Upper lobe of left lung (tissue), 6 donors: ENCODE measurements around the gene LRP1-AS. TPM values are rescaled to one million over a fixed set of nuclear protein-coding genes. Genes with fewer than 3 reads are reported as not detected.
A peak's percentile ranks its signal among the peaks of the same experiment; 100 is the strongest.

ENCODE experiments used
- ATAC-seq, 2 donors: fragments of 200-7000 bp; cut with Tn5 transposase; one replicate each; pipeline ENCODE4 v1.9.1; 2022; ENCODE audit warnings: mild to moderate bottlenecking in 2 of 2, moderate library complexity in 2 of 2; ENCODE audit not compliant: low FRiP score in 2 of 2
- DNase-seq, 2 donors: peaks; one replicate each; pipeline ENCODE4 v3.0.0-alpha.2; 2019 to 2020
- H3K27ac ChIP-seq, 4 donors: fragments of 200-600 bp; sonication (generic); one replicate each; pipeline ENCODE4 v1.5.1; 2016 to 2019
- H3K27me3 ChIP-seq, 4 donors: fragments of 200-600 bp; sonication (generic); one replicate each; pipeline ENCODE4 v1.5.1; 2017 to 2019
- H3K36me3 ChIP-seq, 4 donors: fragments of 200-600 bp; sonication (generic); one replicate each; pipeline ENCODE4 v1.5.1; 2016 to 2019
- H3K4me1 ChIP-seq, 4 donors: fragments of 200-600 bp; sonication (generic); one replicate each; pipeline ENCODE4 v1.5.1; 2018 to 2019
- H3K4me3 ChIP-seq, 4 donors: fragments of 200-600 bp; sonication (generic); one replicate each; pipeline ENCODE4 v1.5.1; 2017 to 2019; ENCODE audit warnings: mild to moderate bottlenecking in 2 of 4, moderate library complexity in 1 of 4
- H3K9me3 ChIP-seq, 4 donors: fragments of 200-600 bp; sonication (generic); one replicate each; pipeline ENCODE4 v1.5.1; 2018 to 2019
- EP300 ChIP-seq, 4 donors: sonication (generic); formaldehyde crosslinking; IDR thresholded peaks; one replicate each; pipeline ENCODE4 v1.5.1; 2017; ENCODE audit warnings: antibody characterized with exemption in 4 of 4, control low read depth in 2 of 4
- POLR2A ChIP-seq, 4 donors: fragments of 450-650 bp; IDR thresholded peaks; one replicate each; pipeline ENCODE4 v1.5.1; 2016 to 2017; ENCODE audit warnings: antibody characterized with exemption in 4 of 4, mild to moderate bottlenecking in 2 of 4
- POLR2AphosphoS5 ChIP-seq, 2 donors: sonication (generic); formaldehyde crosslinking; IDR thresholded peaks; one replicate each; pipeline ENCODE4 v1.5.1; 2017; ENCODE audit warnings: antibody characterized with exemption in 2 of 2
- WGBS, 2 donors: methylation state at CpG; one replicate each; pipeline ENCODE4 v1.1.5; 2017 to 2018; 5-methylcytosine and 5-hydroxymethylcytosine counted together
- total RNA-seq, 6 donors: library from RNA; depleted of rRNA in 4 of 6; stranded (reverse); fragments of >200 nt in 4 of 6; gene quantifications; one replicate each; pipeline versions ENCODE4 v1.1.0 to v1.2.1, GENCODE V29; 2016 to 2021
- TF ChIP-seq, protein P1 (sequence below), 6 experiments: fragments of 450-650 bp in 4 of 6; fragments of 200-600 bp in 2 of 6; sonication (generic) in 2 of 6; IDR thresholded peaks; one replicate each; pipeline ENCODE4 v1.5.1; 2016 to 2019; ENCODE audit warnings: antibody characterized with exemption in 6 of 6
- donor health status: DM: no; HTN: no; CAD: no; lungs with moderate emphysema.
- donor health status: DM: no; HTN: yes; CAD: no; lungs with severe emphysema.

Gene LRP1-AS
- total RNA-seq: not detected

DNA sequence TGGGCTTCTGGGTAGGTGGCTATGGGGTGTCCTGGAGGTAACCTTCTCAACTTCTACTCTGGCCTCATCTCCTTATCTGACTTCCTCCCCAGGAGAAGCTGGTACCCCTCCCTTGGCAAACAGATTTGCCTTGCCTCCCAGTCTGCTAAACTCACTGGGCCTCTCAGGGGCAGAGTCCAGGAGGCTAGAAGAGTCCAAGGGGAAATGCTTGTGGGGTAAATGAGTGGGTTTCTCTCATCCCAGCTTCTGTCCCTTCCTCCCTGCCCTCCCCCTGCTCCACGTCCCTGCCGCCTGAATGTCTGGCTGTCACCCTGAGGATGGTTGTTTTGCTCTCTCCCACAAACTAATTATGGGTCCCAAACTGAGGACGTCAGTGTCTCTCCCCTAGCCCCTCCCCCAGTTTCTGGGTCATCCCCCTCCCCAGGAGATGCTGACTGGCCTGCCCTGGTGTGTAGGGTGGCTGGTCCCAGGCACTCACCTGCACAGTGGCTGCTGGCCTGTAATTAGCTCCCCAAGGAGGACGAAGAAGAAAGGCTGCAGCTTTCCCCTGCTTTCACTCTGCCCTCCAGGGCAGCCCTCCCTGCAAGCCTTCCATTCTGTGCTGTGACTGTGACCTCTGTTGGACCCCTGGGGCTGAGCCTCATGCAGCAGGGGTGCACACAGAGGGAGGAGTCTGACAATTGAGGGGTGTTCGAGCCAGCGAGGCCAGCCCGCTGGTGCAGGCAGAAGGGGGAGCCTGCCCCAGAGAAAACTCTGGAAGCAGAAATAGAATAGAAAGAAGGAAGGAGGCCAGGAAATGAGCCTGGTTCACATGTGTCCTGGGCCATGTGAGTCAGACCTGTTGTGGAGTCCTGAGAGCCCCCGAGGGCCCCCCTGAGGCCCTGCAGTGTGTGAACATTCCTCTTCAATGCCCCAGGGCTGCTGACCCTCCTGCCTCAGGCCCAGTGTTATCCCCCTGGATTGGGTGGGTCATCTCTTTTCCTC, at the start of gene LRP1-AS:
LRP1-AS (minus strand) TSS at position 659 of the 984 bp plus-strand sequence.
- no peaks in the 10 kb centered on the region for H3K9me3 ChIP-seq
- H3K36me3 ChIP-seq: peaks cover 4 to 43% (median 21%) of the 10 kb centered on the region in 4 donors
- no peak for TF ChIP-seq EP300 (IDR thresholded peaks at IDR 0.05)
- TF ChIP-seq, protein P1, sequence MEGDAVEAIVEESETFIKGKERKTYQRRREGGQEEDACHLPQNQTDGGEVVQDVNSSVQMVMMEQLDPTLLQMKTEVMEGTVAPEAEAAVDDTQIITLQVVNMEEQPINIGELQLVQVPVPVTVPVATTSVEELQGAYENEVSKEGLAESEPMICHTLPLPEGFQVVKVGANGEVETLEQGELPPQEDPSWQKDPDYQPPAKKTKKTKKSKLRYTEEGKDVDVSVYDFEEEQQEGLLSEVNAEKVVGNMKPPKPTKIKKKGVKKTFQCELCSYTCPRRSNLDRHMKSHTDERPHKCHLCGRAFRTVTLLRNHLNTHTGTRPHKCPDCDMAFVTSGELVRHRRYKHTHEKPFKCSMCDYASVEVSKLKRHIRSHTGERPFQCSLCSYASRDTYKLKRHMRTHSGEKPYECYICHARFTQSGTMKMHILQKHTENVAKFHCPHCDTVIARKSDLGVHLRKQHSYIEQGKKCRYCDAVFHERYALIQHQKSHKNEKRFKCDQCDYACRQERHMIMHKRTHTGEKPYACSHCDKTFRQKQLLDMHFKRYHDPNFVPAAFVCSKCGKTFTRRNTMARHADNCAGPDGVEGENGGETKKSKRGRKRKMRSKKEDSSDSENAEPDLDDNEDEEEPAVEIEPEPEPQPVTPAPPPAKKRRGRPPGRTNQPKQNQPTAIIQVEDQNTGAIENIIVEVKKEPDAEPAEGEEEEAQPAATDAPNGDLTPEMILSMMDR (IDR thresholded peaks at IDR 0.05): no peak
- no peak for TF ChIP-seq POLR2AphosphoS5 (IDR thresholded peaks at IDR 0.05)
- no peak for TF ChIP-seq POLR2A (IDR thresholded peaks at IDR 0.05)
- H3K4me1 ChIP-seq: peaks cover 54 to 70% (median 65%) of the 10 kb centered on the region in 4 donors
- no peak within 1 kb of the TSS for H3K4me3 ChIP-seq
- peak within 1 kb of the TSS; percentile 40 to 83 (median 78) for H3K27ac ChIP-seq
- WGBS, 2 donors: 58 to 60% methylated on average over 8 of the region's 8 CpGs
- DNase-seq (no peak), ATAC-seq (peak in 1 of 2 donors; percentile 7)
- H3K27me3 ChIP-seq: no peaks in the 10 kb centered on the region

- DNase-seq: peak in 1 of 2 donors; percentile 81
- TF ChIP-seq POLR2AphosphoS5 (IDR thresholded peaks at IDR 0.05): no peak
- no peak for TF ChIP-seq POLR2A (IDR thresholded peaks at IDR 0.05)
- TF ChIP-seq EP300 (IDR thresholded peaks at IDR 0.05): no peak
- TF ChIP-seq, protein P1 (IDR thresholded peaks at IDR 0.05): no peak
- H3K4me3 ChIP-seq: no peak overlapping the region
- no peaks in the 10 kb centered on the region for H3K9me3 ChIP-seq
- WGBS, 2 donors: 80 to 91% methylated on average over 4 to 22 of the region's 22 CpGs
- no peak for ATAC-seq
- no peak overlapping the region for H3K27ac ChIP-seq
- peaks cover 8 to 100% (median 89%) of the 10 kb centered on the region in 4 donors for H3K36me3 ChIP-seq
- H3K27me3 ChIP-seq: no peaks in the 10 kb centered on the region
- H3K4me1 ChIP-seq: no peaks in the 10 kb centered on the region
Observed at GRCh38 chr12:57196956-57197355, 49.5 kb upstream of the LRP1-AS start.

DNA sequence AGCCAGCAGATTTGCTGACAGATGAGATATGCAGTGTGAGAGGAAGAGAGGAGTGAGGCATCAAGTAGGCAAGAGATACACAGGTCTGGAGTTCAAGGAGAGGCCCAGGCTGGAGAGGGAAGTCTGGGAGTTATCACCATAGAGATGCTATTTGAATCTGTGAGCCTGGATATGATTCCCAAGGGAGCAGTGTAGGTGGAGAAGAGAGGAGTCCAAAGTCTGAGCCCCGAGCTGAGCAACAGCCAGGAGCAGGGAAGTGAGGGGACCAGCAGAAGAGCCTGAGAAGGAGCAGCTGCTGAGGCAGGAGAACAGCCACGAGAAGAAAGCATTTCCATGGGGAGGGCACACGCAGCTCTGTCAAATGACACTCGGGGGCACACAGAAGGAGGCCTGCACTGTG, 49.0 kb upstream of the LRP1-AS start:
- Histone ChIP-seq H3K4me3 (no peak overlapping the region), H3K27me3 (no peaks in the 10 kb centered on the region), H3K36me3 (peaks cover 8 to 100% (median 85%) of the 10 kb centered on the region in 4 donors), H3K9me3 (no peaks in the 10 kb centered on the region), H3K27ac (no peak overlapping the region), H3K4me1 (no peaks in the 10 kb centered on the region)
- no peak for ATAC-seq
- WGBS, 2 donors: 69 to 90% methylated on average over 4 of the region's 4 CpGs
- DNase-seq: no peak
- TF ChIP-seq, protein P1 (IDR thresholded peaks at IDR 0.05): no peak
- TF ChIP-seq POLR2A (IDR thresholded peaks at IDR 0.05) (no peak), POLR2AphosphoS5 (IDR thresholded peaks at IDR 0.05) (no peak), EP300 (IDR thresholded peaks at IDR 0.05) (no peak)

- peaks cover 0 to under 1% (median 0%) of the 10 kb centered on the region in 4 donors for H3K4me1 ChIP-seq
- H3K36me3 ChIP-seq: peaks cover 8 to 100% (median 83%) of the 10 kb centered on the region in 4 donors
- H3K9me3 ChIP-seq: no peaks in the 10 kb centered on the region
- no peak overlapping the region for H3K27ac ChIP-seq
- TF ChIP-seq, protein P1 (IDR thresholded peaks at IDR 0.05): no peak
- no peak for TF ChIP-seq POLR2A (IDR thresholded peaks at IDR 0.05)
- no peak for TF ChIP-seq POLR2AphosphoS5 (IDR thresholded peaks at IDR 0.05)
- no peak for TF ChIP-seq EP300 (IDR thresholded peaks at IDR 0.05)
- H3K27me3 ChIP-seq: no peaks in the 10 kb centered on the region
- no peak for ATAC-seq
- 70 to 84% methylated on average over 3 to 34 of the region's 34 CpGs for WGBS, 2 donors
- DNase-seq: peak in 1 of 2 donors; percentile 72
- no peak overlapping the region for H3K4me3 ChIP-seq
Observed at GRCh38 chr12:57195611-57196371, 48.4 kb upstream of the LRP1-AS start.
